HUES6 (cell line): ENCODE results near the gene CD69.
"Not testable (repeated sequence)": the region's sequence is repeated elsewhere in the genome, so short reads cannot be mapped to it uniquely, and the experiment has no call there.

Experiments
- H3K27ac ChIP-seq: 2 replicates; pipeline ENCODE4 v1.7.0; 2013; ENCODE audit warnings: low read depth, mild to moderate bottlenecking, low read length, inconsistent platforms
- H3K27me3 ChIP-seq: 2 replicates; pipeline ENCODE4 v1.6.1; 2013; ENCODE audit warnings: low read length; ENCODE audit not compliant: control insufficient read depth, insufficient read depth
- H3K36me3 ChIP-seq: 2 replicates; pipeline ENCODE4 v1.6.1; 2013; ENCODE audit warnings: low read length; ENCODE audit not compliant: control insufficient read depth, insufficient read depth
- H3K4me1 ChIP-seq: 2 replicates; pipeline ENCODE4 v1.6.1; 2013; ENCODE audit warnings: low read length; ENCODE audit not compliant: control insufficient read depth, insufficient read depth
- H3K4me3 ChIP-seq: 2 replicates; pipeline ENCODE4 v1.5.1; 2013; ENCODE audit warnings: low read depth, low read length
- H3K9ac ChIP-seq: one replicate; pipeline ENCODE4 v1.6.1; 2013; ENCODE audit warnings: mild to moderate bottlenecking, low read length
- H3K9me3 ChIP-seq: 2 replicates; pipeline ENCODE4 v1.6.1; 2013; ENCODE audit warnings: low read depth, low read length; ENCODE audit not compliant: control insufficient read depth, insufficient read depth

Gene CD69

DNA sequence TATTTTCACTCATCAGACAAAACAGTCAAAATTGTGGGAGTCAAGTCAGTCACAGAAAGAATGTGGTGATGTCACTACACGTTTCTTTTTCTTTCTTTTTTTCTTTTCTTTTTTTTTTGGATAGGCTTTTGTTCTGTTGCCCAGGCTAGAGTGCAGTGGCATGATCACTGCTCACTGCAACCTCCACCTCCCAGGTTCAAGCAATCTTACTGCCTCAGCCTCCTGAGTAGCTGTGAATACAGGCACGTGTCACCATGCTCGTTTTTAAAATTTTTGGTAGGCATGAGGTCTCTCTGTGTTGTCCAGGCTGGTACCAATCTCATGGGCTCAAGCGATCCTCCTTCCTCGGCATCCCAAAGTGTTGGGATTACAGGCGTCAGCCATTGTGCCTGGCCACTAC lies 30.1 kb downstream of the CD69 start:
- H3K9me3 ChIP-seq, result no peaks in the 10 kb centered on the region
- H3K36me3 ChIP-seq, result no peaks in the 10 kb centered on the region
- no peak overlapping the region for H3K9ac ChIP-seq
- H3K27me3 ChIP-seq, result no peaks in the 10 kb centered on the region
- H3K4me3 ChIP-seq, result no peak overlapping the region
- no peak overlapping the region for H3K27ac ChIP-seq
- no peaks in the 10 kb centered on the region for H3K4me1 ChIP-seq

DNA sequence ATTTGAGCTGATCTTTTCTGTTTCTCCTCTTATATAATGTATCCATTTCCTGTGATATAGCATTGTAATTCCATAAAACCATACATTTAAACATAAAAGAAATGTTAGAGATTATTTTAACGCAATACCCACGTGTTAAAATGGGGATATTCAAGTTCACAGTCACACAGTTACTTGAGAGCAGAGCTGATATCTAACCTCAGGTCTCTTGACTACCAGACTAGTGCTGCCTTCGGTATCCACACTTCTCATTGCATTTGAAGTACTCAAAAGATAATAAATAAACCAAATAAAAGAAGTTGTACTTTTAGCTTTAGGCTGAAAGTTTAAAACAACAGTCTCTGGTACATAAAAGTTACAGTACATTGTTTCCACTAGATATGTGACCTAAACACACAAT lies 30.7 kb downstream of the CD69 start:
- no peak overlapping the region for H3K4me3 ChIP-seq
- no peaks in the 10 kb centered on the region for H3K4me1 ChIP-seq
- H3K27ac ChIP-seq, result no peak overlapping the region
- H3K9ac ChIP-seq, result no peak overlapping the region
- H3K9me3 ChIP-seq, result no peaks in the 10 kb centered on the region
- no peaks in the 10 kb centered on the region for H3K36me3 ChIP-seq
- no peaks in the 10 kb centered on the region for H3K27me3 ChIP-seq

DNA sequence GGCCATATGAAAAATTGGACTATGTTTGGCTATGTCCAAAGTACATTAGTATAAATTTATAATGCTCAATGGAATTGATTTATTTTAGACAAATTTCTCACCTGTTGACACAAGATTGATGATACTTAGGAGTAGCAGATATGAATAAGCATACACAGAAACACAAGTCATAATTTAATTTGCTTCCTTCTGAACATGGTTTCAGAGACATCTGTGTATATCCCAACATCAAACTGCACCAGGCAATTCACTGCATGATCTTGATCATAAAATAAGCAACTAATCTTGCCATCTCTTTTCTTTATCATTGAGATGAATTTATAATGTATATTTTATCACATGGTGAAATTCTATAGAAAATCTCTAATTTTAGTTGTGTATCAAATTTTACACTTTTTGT lies 31.6 kb downstream of the CD69 start:
- Histone ChIP-seq H3K4me3 (no peak overlapping the region), H3K27ac (no peak overlapping the region), H3K4me1 (no peaks in the 10 kb centered on the region)

DNA sequence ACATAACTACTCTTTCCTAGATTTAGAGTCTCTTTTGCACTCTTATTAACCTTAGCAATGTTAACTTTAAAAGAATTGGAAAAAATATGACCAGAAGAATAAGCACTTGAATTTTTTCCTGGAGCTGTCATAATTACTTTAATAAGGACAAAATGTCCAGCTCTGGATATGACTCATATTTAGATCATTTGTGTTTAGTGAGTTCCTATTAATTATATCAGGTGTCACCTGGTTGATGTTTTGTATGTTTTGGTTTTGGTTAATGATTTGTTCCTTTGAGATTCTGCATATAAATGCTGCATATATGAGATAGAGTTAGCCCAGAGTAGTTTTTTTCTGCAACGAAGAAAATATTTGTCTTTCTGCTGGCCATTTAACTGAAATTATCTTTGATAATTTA lies 32.9 kb downstream of the CD69 start:
- H3K27me3 ChIP-seq, result no peaks in the 10 kb centered on the region
- H3K4me1 ChIP-seq, result no peaks in the 10 kb centered on the region
- no peak overlapping the region for H3K9ac ChIP-seq
- no peak overlapping the region for H3K27ac ChIP-seq
- no peak overlapping the region for H3K4me3 ChIP-seq
- no peaks in the 10 kb centered on the region for H3K36me3 ChIP-seq
- H3K9me3 ChIP-seq, result no peaks in the 10 kb centered on the region

More for the DNA sequence above, 31.6 kb downstream of the CD69 start:
- Histone ChIP-seq H3K9ac (no peak overlapping the region), H3K9me3 (no peaks in the 10 kb centered on the region), H3K36me3 (no peaks in the 10 kb centered on the region), H3K27me3 (no peaks in the 10 kb centered on the region)

DNA sequence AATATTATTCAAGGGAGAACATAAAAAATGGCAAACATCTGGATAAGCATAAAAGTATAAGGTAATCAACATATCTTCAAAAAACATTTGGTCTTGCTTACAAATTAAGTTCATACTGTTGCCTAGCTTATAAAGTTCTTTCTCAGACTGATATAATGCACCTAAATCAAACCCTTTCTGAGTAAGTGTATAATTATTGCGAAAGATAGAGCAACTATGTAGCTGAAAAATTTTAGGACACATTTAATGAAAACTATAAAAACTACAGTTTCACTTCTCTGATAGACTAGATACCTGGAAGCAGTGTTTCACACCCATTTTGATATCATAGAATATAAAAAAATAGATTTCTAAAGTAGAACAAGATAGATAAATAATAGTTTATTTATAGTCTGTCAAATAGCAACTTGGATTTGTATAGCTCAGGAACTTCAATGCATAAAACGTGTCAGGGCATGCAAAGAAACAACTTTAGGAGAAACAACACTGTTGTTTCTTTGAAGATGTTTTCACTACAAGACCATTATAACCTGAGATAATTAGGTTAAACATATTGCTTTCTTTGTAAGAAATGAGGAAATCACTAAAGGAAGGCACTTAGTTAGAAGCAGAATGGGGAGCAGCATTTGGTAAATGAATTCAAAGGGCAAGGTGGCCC lies 35.4 kb downstream of the CD69 start:
- no peak overlapping the region for H3K9ac ChIP-seq
- H3K4me3 ChIP-seq, result no peak overlapping the region
- H3K36me3 ChIP-seq, result no peaks in the 10 kb centered on the region
- no peak overlapping the region for H3K27ac ChIP-seq
- H3K4me1 ChIP-seq, result no peaks in the 10 kb centered on the region
- no peaks in the 10 kb centered on the region for H3K27me3 ChIP-seq
- no peaks in the 10 kb centered on the region for H3K9me3 ChIP-seq

DNA sequence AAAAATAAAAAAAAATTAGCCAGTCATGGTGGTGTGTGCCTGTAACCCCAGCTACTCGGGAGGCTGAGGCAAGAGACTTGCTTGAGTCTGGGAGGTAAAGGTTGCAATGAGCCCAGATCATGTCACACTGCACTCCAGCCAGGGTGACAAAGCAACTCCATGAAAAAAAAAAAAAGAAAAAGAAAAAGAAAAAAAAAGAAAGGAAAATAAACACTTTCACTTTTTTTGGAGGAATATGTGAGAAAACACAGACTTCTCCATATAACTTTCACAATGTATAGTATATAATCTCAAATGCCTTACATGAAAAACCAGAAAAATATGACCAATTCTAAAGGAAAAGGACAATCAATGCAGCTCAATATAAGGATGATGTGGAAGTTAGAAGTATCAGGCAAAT lies 36.7 kb downstream of the CD69 start:
- Histone ChIP-seq H3K27me3 (no peaks in the 10 kb centered on the region), H3K4me3 (no peak overlapping the region), H3K9me3 (no peaks in the 10 kb centered on the region), H3K9ac (no peak overlapping the region), H3K36me3 (no peaks in the 10 kb centered on the region), H3K27ac (no peak overlapping the region), H3K4me1 (no peaks in the 10 kb centered on the region)

DNA sequence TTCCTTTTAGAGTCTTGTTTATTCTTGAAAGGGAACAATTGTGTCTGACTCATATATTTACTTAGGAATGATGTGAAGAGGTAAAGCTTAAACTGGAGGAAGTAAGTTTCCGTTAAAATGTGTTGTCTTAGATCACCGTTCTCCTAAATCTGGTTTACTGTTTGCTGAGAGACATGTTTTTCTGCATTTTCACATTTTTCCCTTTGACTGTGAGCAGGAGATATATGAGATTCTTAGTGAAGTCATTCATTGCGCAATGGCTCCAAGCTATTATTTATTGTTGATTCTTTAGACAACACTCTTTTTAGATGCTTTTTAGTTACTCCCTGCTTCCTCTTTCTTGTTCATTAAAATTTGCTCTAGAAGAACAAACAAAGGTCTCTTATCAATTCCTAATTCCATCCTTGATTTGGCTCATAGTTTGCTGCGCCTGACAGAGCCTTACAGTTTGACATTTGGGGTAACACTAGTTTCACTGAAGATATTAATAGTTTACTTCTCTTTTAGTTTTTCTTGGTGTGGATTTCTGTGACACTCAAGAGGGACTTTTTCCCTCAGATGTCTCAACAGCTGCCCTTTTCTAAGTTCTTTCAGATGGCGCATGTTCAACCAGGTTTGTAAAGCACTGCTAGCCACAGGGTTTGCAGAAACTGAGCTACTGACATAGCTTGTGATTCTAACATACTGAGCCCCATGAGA lies 39.2 kb downstream of the CD69 start:
- Histone ChIP-seq H3K27ac (no peak overlapping the region), H3K9ac (no peak overlapping the region), H3K9me3 (no peaks in the 10 kb centered on the region), H3K36me3 (no peaks in the 10 kb centered on the region), H3K27me3 (no peaks in the 10 kb centered on the region), H3K4me3 (no peak overlapping the region), H3K4me1 (no peaks in the 10 kb centered on the region)

DNA sequence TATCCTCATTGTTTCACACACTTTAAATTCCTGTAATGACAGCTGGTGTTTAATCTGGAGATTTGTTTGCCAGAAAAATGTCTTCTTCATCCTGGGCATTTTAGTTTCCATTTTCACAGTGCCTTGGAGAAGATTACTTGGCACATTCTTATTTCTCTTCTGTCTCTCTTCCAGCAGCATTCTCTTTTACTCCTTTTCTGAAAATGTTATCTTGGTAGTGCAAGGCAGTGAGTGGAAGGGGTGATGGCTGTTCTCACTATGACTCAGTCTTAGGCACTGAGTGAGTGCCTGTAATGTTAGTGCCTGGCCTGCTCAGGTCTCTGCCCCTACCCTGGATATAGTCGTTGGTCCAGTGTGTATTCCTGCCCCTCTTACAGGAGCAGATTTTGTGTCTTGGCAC lies 40.9 kb downstream of the CD69 start:
- H3K27ac ChIP-seq, result no peak overlapping the region
- no peak overlapping the region for H3K4me3 ChIP-seq
- no peaks in the 10 kb centered on the region for H3K9me3 ChIP-seq
- no peaks in the 10 kb centered on the region for H3K27me3 ChIP-seq
- no peak overlapping the region for H3K9ac ChIP-seq
- no peaks in the 10 kb centered on the region for H3K36me3 ChIP-seq
- no peaks in the 10 kb centered on the region for H3K4me1 ChIP-seq

DNA sequence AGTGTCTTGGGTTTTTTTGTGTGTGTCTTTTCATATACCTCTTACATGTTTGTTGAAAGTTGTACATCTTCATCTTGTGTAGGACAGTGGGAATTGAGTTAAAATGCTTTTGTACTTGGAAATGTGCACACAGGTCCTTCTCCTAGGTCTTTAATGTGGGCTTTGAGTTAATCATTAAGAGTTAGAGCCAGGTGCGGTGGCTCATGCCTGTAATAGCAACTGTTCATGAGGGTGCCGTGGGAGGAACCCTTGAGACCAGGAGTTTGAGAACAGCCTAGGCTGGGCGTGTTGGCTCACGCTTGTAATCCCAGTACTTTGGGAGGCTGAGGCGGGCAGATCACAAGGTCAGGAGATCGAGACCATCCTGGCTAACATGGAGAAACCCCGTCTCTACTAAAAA lies 41.7 kb downstream of the CD69 start:
- Histone ChIP-seq H3K4me1 (no peaks in the 10 kb centered on the region), H3K9ac (no peak overlapping the region), H3K27ac (no peak overlapping the region), H3K9me3 (no peaks in the 10 kb centered on the region), H3K36me3 (no peaks in the 10 kb centered on the region), H3K27me3 (no peaks in the 10 kb centered on the region), H3K4me3 (no peak overlapping the region)

DNA sequence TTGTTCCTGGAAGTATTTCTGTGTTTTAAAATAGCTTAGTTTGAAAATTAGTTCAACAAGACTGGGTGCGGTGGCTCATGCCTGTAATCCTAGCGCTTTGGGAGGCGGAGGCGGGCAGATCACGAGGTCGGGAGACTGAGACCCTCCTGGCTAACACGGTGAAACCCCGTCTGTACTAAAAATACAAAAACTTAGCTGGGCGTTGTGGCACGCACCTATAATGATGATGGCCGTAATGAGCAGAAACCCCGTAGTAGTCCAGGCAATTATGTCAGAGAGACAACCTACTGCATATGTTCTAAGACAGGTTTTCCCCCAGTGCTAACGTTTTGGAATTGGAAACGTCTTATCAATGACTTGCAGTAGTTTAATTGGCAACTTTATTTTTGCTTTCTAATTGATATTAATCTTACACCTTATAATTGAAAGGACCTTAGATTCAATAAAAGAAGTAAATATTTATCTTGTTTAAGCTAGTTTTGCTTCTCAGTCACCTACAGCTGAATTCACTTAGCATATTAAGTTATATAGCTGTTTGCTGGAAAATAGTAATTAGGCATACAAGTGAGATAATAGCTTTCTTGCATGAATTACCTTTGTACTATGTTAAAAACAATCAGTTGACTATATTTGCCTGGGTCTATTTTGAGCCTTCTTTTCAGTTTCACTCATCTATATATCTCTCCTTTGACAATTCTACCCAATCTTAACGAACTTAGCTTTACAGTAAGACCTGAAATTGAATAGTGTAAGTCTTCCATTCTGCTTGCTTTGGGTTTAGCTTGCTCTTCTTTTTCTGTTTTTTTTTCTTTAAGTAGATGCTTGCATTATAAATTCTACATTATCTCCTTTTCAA lies 43.4 kb downstream of the CD69 start:
- Histone ChIP-seq H3K4me1 (no peaks in the 10 kb centered on the region), H3K27ac (no peak overlapping the region), H3K27me3 (no peaks in the 10 kb centered on the region), H3K9me3 (no peaks in the 10 kb centered on the region), H3K36me3 (no peaks in the 10 kb centered on the region), H3K4me3 (no peak overlapping the region), H3K9ac (no peak overlapping the region)

DNA sequence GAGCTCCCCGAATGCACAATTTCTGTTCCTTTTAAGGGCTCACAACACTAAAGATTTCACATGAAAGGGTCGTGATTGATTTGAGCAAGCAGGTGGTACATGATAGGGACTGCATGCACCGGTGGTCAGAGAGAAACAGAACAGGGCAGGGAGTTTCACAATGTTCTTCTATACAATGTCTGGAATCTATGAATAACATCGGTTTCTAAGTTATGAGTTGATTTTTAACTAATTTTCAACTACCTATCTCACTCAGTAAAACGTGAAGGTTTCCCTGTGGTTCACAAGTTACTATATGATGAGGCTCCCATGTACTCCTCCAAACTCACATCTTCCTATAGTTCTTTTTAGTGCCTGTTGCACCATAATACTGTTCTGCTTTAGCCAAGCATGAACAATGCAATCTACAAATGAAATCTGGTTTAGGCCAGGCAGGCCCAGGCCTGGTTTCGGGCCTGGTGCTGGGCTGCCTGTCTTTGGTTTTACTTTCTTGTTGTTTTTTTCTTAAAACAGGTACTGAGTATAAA lies 47.6 kb downstream of the CD69 start:
- H3K9ac ChIP-seq, H3K36me3 ChIP-seq, H3K4me3 ChIP-seq, H3K27me3 ChIP-seq, H3K9me3 ChIP-seq, H3K27ac ChIP-seq, H3K4me1 ChIP-seq: not testable (repeated sequence)
